Sigmoid colon (tissue), 3 donors: Measurements from ENCODE around the gene TIMM13.

Experiments
- CTCF ChIP-seq, 4 experiments: fragments of 450-650 bp in 3 of 4; fragments of 200-600 bp in 1 of 4; IDR thresholded peaks; one replicate each; pipeline ENCODE4 v1.5.1; 2016 to 2019; ENCODE audit warnings: antibody characterized with exemption in 4 of 4, mild to moderate bottlenecking in 3 of 4, moderate library complexity in 2 of 4
- POLR2A ChIP-seq, 2 donors: fragments of 450-650 bp; IDR thresholded peaks; one replicate each; pipeline ENCODE4 v1.6.1; 2016; ENCODE audit warnings: antibody characterized with exemption in 2 of 2, mild to moderate bottlenecking in 2 of 2, moderate library complexity in 2 of 2

- no peak for TF ChIP-seq CTCF (IDR thresholded peaks at IDR 0.05)
- no peak for TF ChIP-seq POLR2A (IDR thresholded peaks at IDR 0.05)
Measured at GRCh38 chr19:2449019-2449418, 21.6 kb upstream of the TIMM13 start.
